Lung (tissue), 12 donors: ENCODE measurements around the gene GADD45B. TPM values are rescaled to one million over a fixed set of nuclear protein-coding genes. Genes with fewer than 3 reads are reported as not detected.

Source experiments
- ATAC-seq: fragments of 200-7000 bp; cut with Tn5 transposase; one replicate; pipeline ENCODE4 v1.9.1; 2020; ENCODE audit warnings: moderate number of reproducible peaks; ENCODE audit not compliant: insufficient read depth, low FRiP score
- DNase-seq, 3 donors: peaks; one replicate each; pipeline ENCODE4 v3.0.0-alpha.2; 2013 to 2017
- H3K27ac ChIP-seq, 2 donors: one replicate each; pipeline ENCODE4 v1.5.1; 2013; ENCODE audit warnings: mild to moderate bottlenecking in 2 of 2, moderate library complexity in 2 of 2, control low read depth in 1 of 2, inconsistent platforms in 1 of 2, low read depth in 1 of 2, low read length in 1 of 2
- H3K27me3 ChIP-seq, 3 donors: one replicate each; pipeline ENCODE4 v1.5.1; 2013; ENCODE audit warnings: low read length in 2 of 3; ENCODE audit not compliant: control insufficient read depth in 3 of 3, insufficient read depth in 3 of 3
- H3K36me3 ChIP-seq, 4 donors: one replicate each; pipeline ENCODE4 v1.5.1; 2013; ENCODE audit warnings: low read length in 4 of 4, mild to moderate bottlenecking in 1 of 4, moderate library complexity in 1 of 4; ENCODE audit not compliant: control insufficient read depth in 4 of 4, insufficient read depth in 4 of 4
- H3K4me1 ChIP-seq, 5 donors: one replicate each; pipeline ENCODE4 v1.5.1; 2013; ENCODE audit warnings: low read length in 5 of 5, mild to moderate bottlenecking in 2 of 5, moderate library complexity in 1 of 5; ENCODE audit not compliant: control insufficient read depth in 5 of 5, insufficient read depth in 5 of 5
- H3K4me3 ChIP-seq: one replicate; pipeline ENCODE4 v1.5.1; 2013; ENCODE audit warnings: mild to moderate bottlenecking, control low read depth, moderate library complexity
- H3K9ac ChIP-seq, 2 donors: one replicate each; pipeline ENCODE4 v1.5.1; 2013; ENCODE audit warnings: low read length in 2 of 2, control low read depth in 1 of 2; ENCODE audit not compliant: insufficient read depth in 1 of 2
- H3K9me3 ChIP-seq, 4 donors: one replicate each; pipeline ENCODE4 v1.5.1; 2013; ENCODE audit warnings: low read length in 3 of 4, mild to moderate bottlenecking in 1 of 4, moderate library complexity in 1 of 4; ENCODE audit not compliant: control insufficient read depth in 4 of 4, insufficient read depth in 3 of 4
- WGBS, 2 donors: extraction: QIAGEN DNeasy Blood & Tissue Kit; methylation state at CpG; one replicate each; pipeline ENCODE4 v1.1.7; 2013; 5-methylcytosine and 5-hydroxymethylcytosine counted together
- polyA plus RNA-seq, 2 donors: library from polyadenylated mRNA; stranded (reverse); fragments of 200-250 nt; gene quantifications; one replicate each; pipeline ENCODE4 v1.2.1, GENCODE V29; 2013
- total RNA-seq, 2 donors: library from RNA; depleted of rRNA in 1 of 2; stranded (reverse); fragments of >200 nt in 1 of 2; gene quantifications; one replicate each; pipeline ENCODE4 v1.2.1, GENCODE V29; 2014 to 2021
- TF ChIP-seq, protein P1 (sequence below): IDR thresholded peaks from 2 replicates; pipeline ENCODE4 v1.5.1; 2012; ENCODE audit warnings: mild to moderate bottlenecking; ENCODE audit errors: control extremely low read depth, extremely low read depth
- donor health status: control.
- donor health status: control.
- donor health status: Bipolar disorder and iron deficiency.
- donor health status: healthy.
- donor health status: DM: yes; HTN: yes; CAD: no.

The GADD45B gene
- total and polyA plus RNA-seq, 4 donors = 81.0 to 405 (median 92.6) TPM

DNA sequence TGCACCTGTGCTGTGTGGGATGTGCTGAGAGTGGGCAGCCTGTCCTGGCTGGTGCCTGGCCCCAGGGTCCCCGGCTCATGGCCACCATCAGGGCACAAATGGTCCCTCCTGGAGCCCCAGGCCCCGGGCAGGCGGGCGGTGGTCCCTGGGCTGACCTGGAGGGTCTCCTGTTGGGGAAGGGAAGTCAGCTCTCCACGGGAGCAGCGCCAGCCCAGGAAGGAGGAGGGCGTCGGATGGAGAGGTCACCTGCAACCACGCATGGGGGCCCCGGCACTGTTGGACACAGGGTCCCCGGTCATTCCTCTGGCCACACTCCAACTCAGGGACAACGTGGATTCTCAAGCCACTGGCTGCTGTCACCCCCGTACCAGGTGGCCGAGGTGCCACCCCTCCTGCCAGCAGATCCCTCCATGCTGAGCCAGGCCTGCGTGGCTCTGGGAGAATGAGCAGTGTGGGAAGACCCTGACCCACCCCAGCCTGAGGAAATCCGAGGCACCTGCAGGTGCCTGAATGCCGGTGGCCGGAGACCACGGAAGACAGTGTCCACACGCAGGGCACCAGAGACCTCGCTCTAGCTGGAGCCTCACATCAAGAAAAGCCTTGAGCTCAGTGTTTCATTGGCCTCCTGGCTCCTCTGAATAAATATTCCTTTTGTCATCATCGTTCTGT lies 32.7 kb upstream of the GADD45B start:
- no peak for ATAC-seq
- Histone ChIP-seq H3K27me3 (no peaks in the 10 kb centered on the region), H3K4me1 (no peaks in the 10 kb centered on the region), H3K36me3 (peaks cover 4 to 29% (median 18%) of the 10 kb centered on the region in 4 donors), H3K27ac (no peak overlapping the region), H3K9me3 (no peaks in the 10 kb centered on the region), H3K4me3 (no peak overlapping the region), H3K9ac (no peak overlapping the region)
- TF ChIP-seq, protein P1, sequence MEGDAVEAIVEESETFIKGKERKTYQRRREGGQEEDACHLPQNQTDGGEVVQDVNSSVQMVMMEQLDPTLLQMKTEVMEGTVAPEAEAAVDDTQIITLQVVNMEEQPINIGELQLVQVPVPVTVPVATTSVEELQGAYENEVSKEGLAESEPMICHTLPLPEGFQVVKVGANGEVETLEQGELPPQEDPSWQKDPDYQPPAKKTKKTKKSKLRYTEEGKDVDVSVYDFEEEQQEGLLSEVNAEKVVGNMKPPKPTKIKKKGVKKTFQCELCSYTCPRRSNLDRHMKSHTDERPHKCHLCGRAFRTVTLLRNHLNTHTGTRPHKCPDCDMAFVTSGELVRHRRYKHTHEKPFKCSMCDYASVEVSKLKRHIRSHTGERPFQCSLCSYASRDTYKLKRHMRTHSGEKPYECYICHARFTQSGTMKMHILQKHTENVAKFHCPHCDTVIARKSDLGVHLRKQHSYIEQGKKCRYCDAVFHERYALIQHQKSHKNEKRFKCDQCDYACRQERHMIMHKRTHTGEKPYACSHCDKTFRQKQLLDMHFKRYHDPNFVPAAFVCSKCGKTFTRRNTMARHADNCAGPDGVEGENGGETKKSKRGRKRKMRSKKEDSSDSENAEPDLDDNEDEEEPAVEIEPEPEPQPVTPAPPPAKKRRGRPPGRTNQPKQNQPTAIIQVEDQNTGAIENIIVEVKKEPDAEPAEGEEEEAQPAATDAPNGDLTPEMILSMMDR = no peak
- DNase-seq = no peak
- 89 to 94% methylated on average over 22 of the region's 22 CpGs for WGBS, 2 donors

DNA sequence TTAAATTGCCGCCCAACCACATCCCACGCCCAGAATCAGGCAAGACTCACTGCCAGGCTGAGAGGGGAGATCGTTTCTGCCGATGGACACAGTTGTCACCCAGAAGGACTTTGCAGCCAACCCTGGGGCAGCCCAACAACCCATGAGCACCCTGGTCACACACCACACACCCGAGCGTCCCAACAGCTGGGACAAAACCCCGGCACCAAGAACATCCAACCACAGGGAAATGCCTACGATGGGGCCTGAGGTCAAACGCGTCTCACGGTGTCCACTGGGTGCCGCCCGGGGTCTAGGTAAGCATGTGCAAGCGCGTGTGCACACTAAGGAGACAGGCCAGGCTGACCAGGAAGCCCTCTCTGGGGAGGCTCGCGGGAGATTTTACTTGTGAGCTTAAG lies 32.1 kb upstream of the GADD45B start:
- H3K27ac ChIP-seq = no peak overlapping the region
- 92 to 94% methylated on average over 17 of the region's 17 CpGs for WGBS, 2 donors
- DNase-seq (no peak), ATAC-seq (no peak)
- no peak overlapping the region for H3K4me3 ChIP-seq
- TF ChIP-seq, protein P1 = no peak
- peaks cover 4 to 26% (median 16%) of the 10 kb centered on the region in 4 donors for H3K36me3 ChIP-seq
- no peaks in the 10 kb centered on the region for H3K4me1 ChIP-seq
- no peaks in the 10 kb centered on the region for H3K9me3 ChIP-seq
- H3K9ac ChIP-seq = no peak overlapping the region
- no peaks in the 10 kb centered on the region for H3K27me3 ChIP-seq

DNA sequence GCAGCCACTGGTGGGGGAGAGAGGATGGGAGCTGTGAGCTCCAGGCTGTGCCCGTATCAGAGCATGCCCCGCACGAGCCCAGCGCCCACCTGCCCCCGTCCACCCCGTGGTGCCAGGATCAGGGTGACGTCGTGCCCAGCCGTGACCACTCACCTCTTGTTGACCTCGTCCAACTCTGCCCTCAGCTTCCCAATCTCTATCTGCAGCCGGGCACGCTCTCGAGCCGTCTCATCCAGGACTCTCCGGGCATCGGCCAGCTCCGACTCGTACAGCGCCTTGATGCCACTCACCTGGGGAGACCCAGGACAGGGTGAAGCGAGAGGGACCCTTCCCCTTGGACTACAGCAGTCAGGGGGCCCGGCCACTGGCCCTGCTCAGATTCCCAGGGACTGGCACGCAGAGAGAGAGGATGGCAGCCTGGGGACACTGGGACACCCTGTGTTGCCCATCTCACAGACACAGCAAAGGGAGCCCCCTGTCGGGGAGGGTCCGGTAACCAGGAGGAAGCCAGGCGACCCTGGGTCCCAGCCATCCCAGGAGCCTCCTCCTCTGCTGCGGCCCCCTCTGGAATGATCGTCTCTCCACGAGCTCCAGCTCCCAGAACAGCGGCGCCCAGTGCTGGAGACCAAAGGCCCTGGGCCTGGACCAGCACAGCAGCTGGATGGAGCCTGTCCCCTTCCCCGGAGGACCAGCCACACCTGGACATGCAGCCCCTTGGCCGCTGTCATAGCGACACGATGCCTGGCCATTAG lies 31.5 kb upstream of the GADD45B start:
- no peak overlapping the region for H3K9ac ChIP-seq
- ATAC-seq = no peak
- no peaks in the 10 kb centered on the region for H3K9me3 ChIP-seq
- peaks cover 4 to 26% (median 15%) of the 10 kb centered on the region in 4 donors for H3K36me3 ChIP-seq
- DNase-seq = no peak
- no peaks in the 10 kb centered on the region for H3K4me1 ChIP-seq
- H3K27me3 ChIP-seq = no peaks in the 10 kb centered on the region
- TF ChIP-seq, protein P1 = no peak
- 94 to 96% methylated on average over 34 of the region's 34 CpGs for WGBS, 2 donors
- no peak overlapping the region for H3K27ac ChIP-seq
- H3K4me3 ChIP-seq = no peak overlapping the region
